IMR-90 (cell line): ENCODE data around the gene LAMA3. TPM values are rescaled to one million over a fixed set of nuclear protein-coding genes. Genes with fewer than 3 reads are reported as not detected.

Experiments used
- ATAC-seq: fragments of 200-7000 bp; cut with Tn5 transposase; 2 replicates; pipeline ENCODE4 v1.9.1; 2020; ENCODE audit warnings: low read depth, mild to moderate bottlenecking, moderate library complexity
- BruUV-seq: library from RNA; stranded (reverse); fragments of 400-500 nt; replicated peaks from 2 replicates; lab custom pipeline; 2021; lab: Mats Ljungman, UMichigan
- CTCF ChIA-PET: fragments of 300-600 bp; formaldehyde crosslinking; extraction: SDS; loops from one replicate; lab custom pipeline; 2021; ENCODE audit warnings: antibody characterized with exemption; lab: Yijun Ruan, JAX
- POLR2A ChIA-PET: fragments of 300-600 bp; sonication (Branson Sonifier 250); formaldehyde crosslinking; loops from one replicate; lab custom pipeline; 2022; ENCODE audit warnings: antibody characterized with exemption; ENCODE audit not compliant: unreplicated experiment; lab: Charles Lee
- DNase-seq: peaks from one replicate; pipeline ENCODE4 v3.0.0; 2013
- H2AFZ ChIP-seq: replicated peaks from 2 replicates; pipeline ENCODE3; 2013; ENCODE audit warnings: low read length, mild to moderate bottlenecking; ENCODE audit not compliant: poor library complexity
- H2AK5ac ChIP-seq: 2 replicates; pipeline ENCODE4 v1.6.1; 2013; ENCODE audit warnings: low read depth, low read length, inconsistent platforms
- H2AK9ac ChIP-seq: replicated peaks from 2 replicates; pipeline ENCODE3; 2013; ENCODE audit warnings: mild to moderate bottlenecking, low read depth, low read length, moderate library complexity; ENCODE audit not compliant: poor library complexity
- H2BK120ac ChIP-seq: 2 replicates; pipeline ENCODE4 v1.6.1; 2013; ENCODE audit warnings: low read depth, low read length, inconsistent platforms
- H2BK15ac ChIP-seq: 3 replicates; pipeline ENCODE4 v1.6.1; 2013; ENCODE audit warnings: low read depth, low read length, inconsistent platforms
- H2BK20ac ChIP-seq: 2 replicates; pipeline ENCODE4 v1.6.1; 2013; ENCODE audit warnings: low read depth, mild to moderate bottlenecking, inconsistent platforms, low read length, moderate library complexity
- H2BK5ac ChIP-seq: 2 replicates; pipeline ENCODE4 v1.6.1; 2013; ENCODE audit warnings: mild to moderate bottlenecking, low read depth, low read length, inconsistent platforms; ENCODE audit not compliant: poor library complexity, severe bottlenecking
- H3K14ac ChIP-seq: replicated peaks from 2 replicates; pipeline ENCODE4 v1.6.1; 2013; ENCODE audit warnings: low read depth, low read length, inconsistent platforms
- H3K18ac ChIP-seq: 2 replicates; pipeline ENCODE4 v1.6.1; 2013; ENCODE audit warnings: low read depth, low read length, control low read depth
- H3K23ac ChIP-seq: 2 replicates; pipeline ENCODE4 v1.6.1; 2013; ENCODE audit warnings: low read depth, low read length, inconsistent platforms
- H3K27ac ChIP-seq: 2 replicates; pipeline ENCODE4 v1.5.1; 2013; ENCODE audit warnings: mild to moderate bottlenecking, control low read depth, low read length; ENCODE audit not compliant: insufficient read depth
- H3K27me3 ChIP-seq: 2 replicates; pipeline ENCODE4 v1.6.1; 2013; ENCODE audit warnings: low read length; ENCODE audit not compliant: control insufficient read depth, insufficient read depth
- H3K36me3 ChIP-seq: 2 replicates; pipeline ENCODE4 v1.6.1; 2013; ENCODE audit warnings: low read length, mixed read lengths; ENCODE audit not compliant: control insufficient read depth, insufficient read depth
- H3K4ac ChIP-seq: 2 replicates; pipeline ENCODE4 v1.6.1; 2013; ENCODE audit warnings: low read depth, low read length, inconsistent platforms
- H3K4me1 ChIP-seq: 2 replicates; pipeline ENCODE4 v1.6.1; 2013; ENCODE audit warnings: low read length, mixed read lengths; ENCODE audit not compliant: control insufficient read depth, insufficient read depth
- H3K4me2 ChIP-seq: 2 replicates; pipeline ENCODE4 v1.6.1; 2013; ENCODE audit warnings: low read depth, mild to moderate bottlenecking, control low read depth, low read length, moderate library complexity
- H3K4me3 ChIP-seq: 2 replicates; pipeline ENCODE4 v1.5.1; 2013; ENCODE audit warnings: low read depth, mild to moderate bottlenecking, control low read depth, low read length, moderate library complexity; ENCODE audit not compliant: insufficient read depth
- H3K56ac ChIP-seq: 2 replicates; pipeline ENCODE4 v1.6.1; 2013; ENCODE audit warnings: low read length, inconsistent platforms; ENCODE audit not compliant: insufficient read depth; ENCODE audit errors: extremely low read depth
- H3K79me1 ChIP-seq, 2 experiments: 2 replicates each; pipeline ENCODE4 v1.6.1; 2013; ENCODE audit warnings: low read length in 2 of 2, inconsistent platforms in 1 of 2, low read depth in 1 of 2
- H3K9ac ChIP-seq: 2 replicates; pipeline ENCODE4 v1.6.1; 2013; ENCODE audit warnings: low read depth, low read length, control low read depth
- H3K9me1 ChIP-seq: 2 replicates; pipeline ENCODE4 v1.6.1; 2013; ENCODE audit warnings: low read length, inconsistent platforms; ENCODE audit not compliant: insufficient read depth
- H3K9me3 ChIP-seq: 2 replicates; pipeline ENCODE4 v1.6.1; 2013; ENCODE audit warnings: low read length; ENCODE audit not compliant: control insufficient read depth, insufficient read depth
- H4K20me1 ChIP-seq: 2 replicates; pipeline ENCODE4 v1.6.1; 2013; ENCODE audit warnings: low read length, inconsistent platforms; ENCODE audit not compliant: insufficient read depth
- H4K5ac ChIP-seq: 2 replicates; pipeline ENCODE4 v1.6.1; 2013; ENCODE audit warnings: mild to moderate bottlenecking, low read depth, low read length, control low read depth
- H4K8ac ChIP-seq, 2 experiments: 2 replicates each; pipeline ENCODE4 v1.6.1; 2013; ENCODE audit warnings: low read depth in 2 of 2, low read length in 2 of 2, control low read depth in 1 of 2, inconsistent platforms in 1 of 2
- H4K91ac ChIP-seq: 2 replicates; pipeline ENCODE4 v1.6.1; 2013; ENCODE audit warnings: low read depth, low read length, inconsistent platforms; ENCODE audit not compliant: insufficient read depth
- CHD1 ChIP-seq: IDR thresholded peaks from 2 replicates; pipeline ENCODE4 v1.6.1; 2012; ENCODE audit warnings: low read depth, low read length, improper control_type of control experiment
- RAD21 ChIP-seq: IDR thresholded peaks from 2 replicates; pipeline ENCODE4 v1.6.1; 2012; ENCODE audit warnings: low read length, improper control_type of control experiment
- WGBS, 2 experiments: methylation state at CpG; one replicate each; pipeline versions ENCODE4 v1.1.5 to v1.1.7; 2013; ENCODE audit warnings: missing lambda C conversion rate in 2 of 2; ENCODE audit not compliant: insufficient read length in 1 of 2; ENCODE audit errors: extremely low coverage in 2 of 2; 5-methylcytosine and 5-hydroxymethylcytosine counted together
- dilution Hi-C: fragments of 300-500 bp; cut with HindIII; formaldehyde crosslinking; loops from one replicate; pipeline ENCODE4 v1.14.3; 2018; ENCODE audit warnings: low sequenced_read_pairs; ENCODE audit not compliant: unreplicated experiment
- in situ Hi-C: fragments of 300-500 bp; cut with MboI; formaldehyde crosslinking; loops from 3 replicates; pipeline ENCODE4 v1.14.3; 2019; ENCODE audit warnings: low sequenced_read_pairs, inconsistent platforms, mixed read lengths
- intact Hi-C: fragments of 100-400 bp; cut with micrococcal nuclease; formaldehyde crosslinking; loops from 2 replicates; pipeline ENCODE4 v1.10.0; 2022
- polyA plus RNA-seq, 3 experiments: library from polyadenylated mRNA; depleted of rRNA; stranded (reverse); fragments of >200 nt; gene quantifications; 2 replicates each; pipeline ENCODE4 v1.2.3, GENCODE V29; 2012; ENCODE audit warnings: low replicate concordance in 1 of 3
- total RNA-seq: library from RNA; depleted of rRNA; stranded (reverse); fragments of >200 nt; gene quantifications from 2 replicates; pipeline ENCODE4 v1.2.3, GENCODE V29; 2012

Gene LAMA3
- total and polyA plus RNA-seq, 2 of the 4 experiments (the other 2 are of a cell fraction), result 0.18 to 0.19 TPM

DNA sequence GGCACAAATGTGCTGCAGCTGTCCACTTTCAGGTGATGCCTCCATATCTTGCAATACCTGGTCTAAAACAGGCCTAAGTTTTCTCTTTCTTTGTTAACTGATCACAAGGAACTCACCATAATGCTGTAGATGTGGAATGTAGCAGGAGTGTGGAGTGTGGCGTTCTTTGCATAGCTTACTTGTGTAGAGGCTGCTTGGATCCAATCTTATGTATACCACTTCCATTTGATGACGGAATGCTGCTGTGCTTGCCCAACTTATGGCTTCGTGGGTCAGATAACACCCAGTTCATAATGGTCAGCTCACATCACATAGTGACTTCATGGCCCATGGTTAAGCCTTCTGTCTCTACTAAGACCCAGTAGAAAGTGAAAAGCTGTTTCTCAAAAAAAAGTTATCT is 114.5 kb downstream of the LAMA3 start:
- Histone ChIP-seq H3K79me1 (no peaks in the 10 kb centered on the region), H2BK20ac (no peak overlapping the region), H3K4me2 (no peak overlapping the region), H3K56ac (no peak overlapping the region), H3K4ac (no peak overlapping the region), H4K91ac (no peak overlapping the region), H4K5ac (no peak overlapping the region), H2BK5ac (no peak overlapping the region), H3K36me3 (no peaks in the 10 kb centered on the region), H2AK5ac (no peak overlapping the region), H3K4me3 (no peak overlapping the region), H3K14ac (no peak overlapping the region), H2AK9ac (no peak overlapping the region), H3K9ac (no peak overlapping the region), H3K4me1 (no peaks in the 10 kb centered on the region), H3K27ac (no peak overlapping the region), H2BK120ac (no peak overlapping the region), H3K27me3 (peaks cover 27% of the 10 kb centered on the region), H3K23ac (no peak overlapping the region), H3K9me3 (no peaks in the 10 kb centered on the region), H3K9me1 (no peaks in the 10 kb centered on the region), H3K18ac (no peak overlapping the region), H2BK15ac (no peak overlapping the region), H4K20me1 (no peaks in the 10 kb centered on the region), H4K8ac (no peak overlapping the region), H2AFZ (no peak overlapping the region)
- no TSS peak for BruUV-seq
- TF ChIP-seq RAD21, result no peak
- TF ChIP-seq CHD1, result no peak
- WGBS, 2 experiments, result no CpG with 5 or more reads among the region's 3 CpGs
- dilution Hi-C loops, result no loop called here
- ATAC-seq (peak; percentile 57), DNase-seq (peak; percentile 15)
- ChIA-PET POLR2A (no interaction called here), CTCF (no interaction called here)
- in situ Hi-C loops, result loop anchor here (10.0 kb wide), 1 partner anchor 289 kb away; no protein-coding TSS in a partner anchor
- intact Hi-C loops, result no loop called here
